SK-N-SH (cell line): ENCODE measurements around the gene PPP1R14C. TPM values are rescaled to one million over a fixed set of nuclear protein-coding genes. Genes with fewer than 3 reads are reported as not detected.

Experiments
- CTCF ChIA-PET: fragments of 300-600, 350-600 bp; formaldehyde crosslinking; extraction: SDS; loops from one replicate; lab custom pipeline; 2021; lab: Yijun Ruan, JAX
- POLR2A ChIA-PET: fragments of 350-600 bp; sonication (Branson Sonifier 250); formaldehyde crosslinking; extraction: SDS; loops from one replicate; lab custom pipeline; 2020; ENCODE audit warnings: antibody characterized with exemption, inconsistent platforms; lab: Yijun Ruan, JAX
- DNase-seq: peaks from one replicate; pipeline ENCODE4 v3.0.0; 2012
- H2AFZ ChIP-seq: fragments of 200-600 bp; sonication (generic); 2 replicates; pipeline ENCODE4 v1.8.1; 2016; ENCODE audit warnings: antibody characterized with exemption, mild to moderate bottlenecking, low read depth
- H3F3A ChIP-seq: fragments of 200-600 bp; sonication (generic); replicated peaks from 2 replicates; pipeline ENCODE3; 2016; ENCODE audit warnings: antibody characterized with exemption, mild to moderate bottlenecking; ENCODE audit not compliant: insufficient read depth
- H3K27ac ChIP-seq, 2 experiments: fragments of 200-500 bp in 1 of 2; fragments of 200-600 bp in 1 of 2; sonication (Bioruptor generic) in 1 of 2; sonication (generic), shearing (Covaris generic) in 1 of 2; 2 replicates each; pipeline versions ENCODE4 v1.5.1 to v1.6.1; 2014 to 2016; ENCODE audit warnings: low read depth in 2 of 2, inconsistent platforms in 1 of 2, low read length in 1 of 2, mild to moderate bottlenecking in 1 of 2, mixed read lengths in 1 of 2
- H3K27me3 ChIP-seq: fragments of 200-600 bp; sonication (generic), shearing (Covaris generic); 2 replicates; pipeline ENCODE4 v1.6.1; 2016; ENCODE audit warnings: mixed run types; ENCODE audit not compliant: insufficient read depth
- H3K36me3 ChIP-seq, 2 experiments: fragments of 200-500 bp in 1 of 2; fragments of 200-600 bp in 1 of 2; sonication (Bioruptor generic) in 1 of 2; sonication (generic) in 1 of 2; replicated peaks in 1 of 2; 2 replicates each; pipeline versions ENCODE3 to v1.5.1; 2014 to 2016; ENCODE audit warnings: low read length in 1 of 2, mild to moderate bottlenecking in 1 of 2; ENCODE audit not compliant: insufficient read depth in 2 of 2, control insufficient read depth in 1 of 2
- H3K4me1 ChIP-seq, 2 experiments: fragments of 200-500 bp in 1 of 2; fragments of 200-600 bp in 1 of 2; sonication (Bioruptor generic) in 1 of 2; sonication (generic), shearing (Covaris generic) in 1 of 2; 2 replicates each; pipeline versions ENCODE4 v1.5.1 to v1.6.1; 2014 to 2016; ENCODE audit warnings: low read depth in 1 of 2, low read length in 1 of 2, mixed run types in 1 of 2; ENCODE audit not compliant: insufficient read depth in 2 of 2, control insufficient read depth in 1 of 2
- H3K4me2 ChIP-seq: fragments of 200-600 bp; sonication (generic), shearing (Covaris generic); 2 replicates; pipeline ENCODE4 v1.6.1; 2017; ENCODE audit warnings: mixed run types
- H3K4me3 ChIP-seq, 2 experiments: fragments of 200-500 bp in 1 of 2; fragments of 200-600 bp in 1 of 2; sonication (Bioruptor generic) in 1 of 2; sonication (generic), shearing (Covaris generic) in 1 of 2; 2 replicates each; pipeline versions ENCODE4 v1.5.1 to v1.8.1; 2014 to 2016; ENCODE audit warnings: low read depth in 2 of 2, inconsistent platforms in 1 of 2, low read length in 1 of 2, mild to moderate bottlenecking in 1 of 2, mixed read lengths in 1 of 2, moderate library complexity in 1 of 2
- H3K79me2 ChIP-seq: fragments of 200-600 bp; sonication (generic); 2 replicates; pipeline ENCODE4 v1.8.1; 2017; ENCODE audit warnings: mild to moderate bottlenecking; ENCODE audit not compliant: insufficient read depth
- H3K9ac ChIP-seq: fragments of 200-600 bp; sonication (generic); 2 replicates; pipeline ENCODE4 v1.6.1; 2017; ENCODE audit warnings: mixed run types
- H3K9me2 ChIP-seq: fragments of 200-600 bp; sonication (generic); 2 replicates; pipeline ENCODE4 v1.6.1; 2017; ENCODE audit warnings: mixed run types
- H3K9me3 ChIP-seq: fragments of 200-600 bp; sonication (generic); 2 replicates; pipeline ENCODE4 v1.6.1; 2017; ENCODE audit warnings: mixed run types, mild to moderate bottlenecking, moderate library complexity
- H4K20me1 ChIP-seq: fragments of 200-600 bp; sonication (generic); 2 replicates; pipeline ENCODE4 v1.6.1; 2017; ENCODE audit warnings: mild to moderate bottlenecking, mixed run types; ENCODE audit not compliant: insufficient read depth
- ELF1 ChIP-seq: IDR thresholded peaks from 2 replicates; pipeline ENCODE4 v1.4.0; 2012
- EZH2phosphoT487 ChIP-seq: fragments of 200-600 bp; sonication (generic); IDR thresholded peaks from 2 replicates; pipeline ENCODE4 v1.6.1; 2017; ENCODE audit warnings: low read depth, mixed run types, mild to moderate bottlenecking, antibody characterized with exemption, moderate library complexity, borderline replicate concordance
- FOSL2 ChIP-seq: IDR thresholded peaks from 2 replicates; pipeline ENCODE4 v1.4.0; 2012; ENCODE audit warnings: low read depth, mild to moderate bottlenecking, moderate library complexity, borderline replicate concordance
- GABPA ChIP-seq: IDR thresholded peaks from 2 replicates; pipeline ENCODE4 v1.4.0; 2012; ENCODE audit warnings: low read depth, mild to moderate bottlenecking
- GATA2 ChIP-seq: sonication (generic); formaldehyde crosslinking; IDR thresholded peaks from 2 replicates; pipeline ENCODE4 v1.5.0; 2020; ENCODE audit warnings: mild to moderate bottlenecking, missing genetic modification reagents
- JUND ChIP-seq: IDR thresholded peaks from 2 replicates; pipeline ENCODE4 v1.4.0; 2012
- NFIC ChIP-seq: IDR thresholded peaks from 2 replicates; pipeline ENCODE4 v1.4.0; 2012; ENCODE audit warnings: borderline replicate concordance
- NRF1 ChIP-seq: IDR thresholded peaks from 2 replicates; pipeline ENCODE4 v1.6.1; 2012; ENCODE audit warnings: low read depth, mild to moderate bottlenecking, low read length
- RAD21 ChIP-seq: IDR thresholded peaks from 2 replicates; pipeline ENCODE4 v1.6.1; 2012; ENCODE audit warnings: mild to moderate bottlenecking, low read length
- REST ChIP-seq: IDR thresholded peaks from 2 replicates; pipeline ENCODE4 v1.6.1; 2012; ENCODE audit warnings: mild to moderate bottlenecking, low read depth, low read length, moderate library complexity
- SMC3 ChIP-seq: IDR thresholded peaks from 2 replicates; pipeline ENCODE4 v1.6.1; 2012; ENCODE audit warnings: low read depth, low read length, improper control_type of control experiment
- TCF12 ChIP-seq: IDR thresholded peaks from 2 replicates; pipeline ENCODE4 v1.4.0; 2012
- TEAD4 ChIP-seq: IDR thresholded peaks from 2 replicates; pipeline ENCODE4 v1.4.0; 2012; ENCODE audit warnings: mild to moderate bottlenecking, borderline replicate concordance; ENCODE audit not compliant: insufficient read depth
- USF2 ChIP-seq: fragments of 150-350 bp; IDR thresholded peaks from 2 replicates; pipeline ENCODE4 v1.6.1; 2017; ENCODE audit warnings: antibody characterized with exemption, low read length, low read depth, borderline replicate concordance
- WGBS: methylation state at CpG from one replicate; pipeline ENCODE4 v1.1.6; 2017; ENCODE audit warnings: low lambda C conversion rate; 5-methylcytosine and 5-hydroxymethylcytosine counted together
- polyA plus RNA-seq, 3 experiments: library from polyadenylated mRNA; depleted of rRNA; stranded (reverse); fragments of >200 nt; gene quantifications; 2 replicates each; pipeline ENCODE4 v1.2.3, GENCODE V29; 2012
- TF ChIP-seq, protein P1 (sequence below): IDR thresholded peaks from 2 replicates; pipeline ENCODE4 v1.4.0; 2012; ENCODE audit warnings: low read depth
- TF ChIP-seq, protein P2 (sequence below): IDR thresholded peaks from 2 replicates; pipeline ENCODE4 v1.4.0; 2012; ENCODE audit warnings: low read depth, borderline replicate concordance

PPP1R14C gene
- polyA plus RNA-seq, 1 of the 3 experiments (the other 2 are of a cell fraction) = not detected

- H2AFZ ChIP-seq = no peak overlapping the region
- H3K4me3 ChIP-seq = no peak overlapping the region
- TF ChIP-seq NRF1 (no peak), FOSL2 (no peak)
- TF ChIP-seq, all 33 proteins: peak for 0
- Histone ChIP-seq H3K36me3 (no peaks in the 10 kb centered on the region), H3K4me2 (no peak overlapping the region), H3K9me2 (no peaks in the 10 kb centered on the region), H3K9ac (no peak overlapping the region), H3K9me3 (no peaks in the 10 kb centered on the region), H3K79me2 (no peaks in the 10 kb centered on the region), H3K27me3 (no peaks in the 10 kb centered on the region; the same call in 1 of the 2 replicates), H3K4me1 (no peaks in the 10 kb centered on the region), H3F3A (no peaks in the 10 kb centered on the region), H4K20me1 (no peaks in the 10 kb centered on the region), H3K27ac (no peak overlapping the region)
- WGBS = 33% methylated on average over 6 of the region's 6 CpGs
- DNase-seq = no peak
- CTCF ChIA-PET = interaction anchor here (1.5 kb wide), 1 partner anchor 83 kb away, joined by 3 read pairs; no protein-coding TSS in a partner anchor
- POLR2A ChIA-PET = interaction anchor here (0.6 kb wide), 1 partner anchor 8 kb away, joined by 4 read pairs; no protein-coding TSS in a partner anchor
These were observed 11.2 kb downstream of the PPP1R14C start for GRCh38 chr6:150153905-150154492.

DNA sequence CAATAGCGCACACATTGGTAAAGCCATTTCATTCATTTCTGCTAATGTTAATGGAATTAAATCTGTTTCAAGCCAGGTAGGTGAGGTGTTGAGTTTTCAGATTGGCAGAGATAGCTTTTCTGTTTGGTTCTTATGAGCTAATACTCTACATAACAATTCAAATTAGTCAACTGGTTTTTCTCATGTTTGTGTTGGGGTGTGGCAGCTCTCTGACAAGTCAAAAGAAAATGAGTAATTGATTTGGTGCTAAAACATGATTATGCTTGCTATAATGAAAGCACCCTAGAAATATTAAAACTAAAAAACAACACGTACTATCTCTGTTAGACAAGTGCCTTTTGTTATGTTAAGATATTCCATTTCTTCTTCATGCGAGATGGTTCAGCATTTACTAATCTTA lies 13.6 kb downstream of the PPP1R14C start:
- Histone ChIP-seq H3K9me3 (no peaks in the 10 kb centered on the region), H3K9me2 (no peaks in the 10 kb centered on the region), H3K9ac (no peak overlapping the region), H4K20me1 (no peaks in the 10 kb centered on the region), H3K4me2 (no peak overlapping the region), H3K27me3 (no peaks in the 10 kb centered on the region), H3K36me3 (no peaks in the 10 kb centered on the region), H3K4me1 (no peaks in the 10 kb centered on the region), H3K27ac (no peak overlapping the region), H3F3A (no peaks in the 10 kb centered on the region), H3K4me3 (no peak overlapping the region), H3K79me2 (no peaks in the 10 kb centered on the region), H2AFZ (no peak overlapping the region)
- POLR2A ChIA-PET = no interaction called here
- 7% methylated on average over 3 of the region's 3 CpGs for WGBS
- CTCF ChIA-PET = interaction anchor here (0.8 to 1.2 kb wide), 2 partner anchors 10 to 18 kb away, joined by 3 to 4 read pairs; no protein-coding TSS in a partner anchor
- TF ChIP-seq ELF1 (no peak), NFIC (no peak), SMC3 (no peak), TEAD4 (no peak), GATA2 (CRISPR knock-in tag) (no peak), GABPA (no peak), RAD21 (no peak), USF2 (no peak), TCF12 (no peak), JUND (no peak), REST (no peak), EZH2phosphoT487 (no peak)
- TF ChIP-seq, protein P1, sequence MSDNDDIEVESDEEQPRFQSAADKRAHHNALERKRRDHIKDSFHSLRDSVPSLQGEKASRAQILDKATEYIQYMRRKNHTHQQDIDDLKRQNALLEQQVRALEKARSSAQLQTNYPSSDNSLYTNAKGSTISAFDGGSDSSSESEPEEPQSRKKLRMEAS = no peak
- TF ChIP-seq, protein P2, sequence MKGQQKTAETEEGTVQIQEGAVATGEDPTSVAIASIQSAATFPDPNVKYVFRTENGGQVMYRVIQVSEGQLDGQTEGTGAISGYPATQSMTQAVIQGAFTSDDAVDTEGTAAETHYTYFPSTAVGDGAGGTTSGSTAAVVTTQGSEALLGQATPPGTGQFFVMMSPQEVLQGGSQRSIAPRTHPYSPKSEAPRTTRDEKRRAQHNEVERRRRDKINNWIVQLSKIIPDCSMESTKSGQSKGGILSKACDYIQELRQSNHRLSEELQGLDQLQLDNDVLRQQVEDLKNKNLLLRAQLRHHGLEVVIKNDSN = no peak
- no peak for DNase-seq
